A673 (cell line): ENCODE results near the gene CPE. TPM values are rescaled to one million over a fixed set of nuclear protein-coding genes. Genes with fewer than 3 reads are reported as not detected.

Experiments used
- BruUV-seq: library from RNA; stranded (reverse); fragments of 400-500 nt; replicated peaks from 2 replicates; lab custom pipeline; 2021; lab: Mats Ljungman, UMichigan
- CTCF ChIA-PET: fragments of 300-600 bp; sonication (Branson Sonifier 250); formaldehyde crosslinking; loops from one replicate; lab custom pipeline; 2022; ENCODE audit warnings: antibody characterized with exemption; lab: Charles Lee
- POLR2A ChIA-PET: fragments of 300-600 bp; sonication (Branson Sonifier 250); formaldehyde crosslinking; loops from one replicate; lab custom pipeline; 2022; ENCODE audit warnings: antibody characterized with exemption; ENCODE audit not compliant: low non-redundant PET; lab: Charles Lee
- DNase-seq: peaks from one replicate; pipeline ENCODE4 v3.0.0-alpha.2; 2015; ENCODE audit warnings: low spot score
- H3K27ac ChIP-seq: fragments of 200-600 bp; sonication (generic); 2 replicates; pipeline ENCODE4 v1.5.1; 2016; ENCODE audit warnings: mixed run types, low read depth, mild to moderate bottlenecking, mixed read lengths, antibody characterized with exemption, low read length; ENCODE audit not compliant: poor library complexity, severe bottlenecking
- H3K27me3 ChIP-seq: fragments of 200-600 bp; sonication (generic); replicated peaks from 2 replicates; pipeline ENCODE4 v1.6.1; 2017; ENCODE audit warnings: mixed run types, low read depth, mild to moderate bottlenecking, mixed read lengths, antibody characterized with exemption, low read length; ENCODE audit not compliant: insufficient read depth, poor library complexity
- H3K36me3 ChIP-seq: fragments of 200-600 bp; sonication (generic); 2 replicates; pipeline ENCODE4 v1.6.1; 2016; ENCODE audit warnings: mixed run types, mild to moderate bottlenecking, mixed read lengths, antibody characterized with exemption, low read length; ENCODE audit not compliant: insufficient read depth, poor library complexity, severe bottlenecking
- H3K4me1 ChIP-seq: fragments of 200-600 bp; sonication (generic); 2 replicates; pipeline ENCODE4 v1.6.1; 2017; ENCODE audit warnings: mixed run types, mild to moderate bottlenecking, mixed read lengths, antibody characterized with exemption, low read length; ENCODE audit not compliant: insufficient read depth, poor library complexity, severe bottlenecking
- H3K4me3 ChIP-seq: fragments of 200-600 bp; sonication (generic); 2 replicates; pipeline ENCODE4 v1.5.1; 2016; ENCODE audit warnings: low read depth, mixed run types, mild to moderate bottlenecking, mixed read lengths, low read length; ENCODE audit not compliant: poor library complexity, severe bottlenecking
- H3K9me3 ChIP-seq: fragments of 200-600 bp; sonication (generic); 2 replicates; pipeline ENCODE4 v1.6.1; 2016; ENCODE audit warnings: mixed run types, low read depth, mild to moderate bottlenecking, mixed read lengths, antibody characterized with exemption, low read length; ENCODE audit not compliant: poor library complexity, severe bottlenecking
- EZH2 ChIP-seq: fragments of 200-600 bp; sonication (generic); IDR thresholded peaks from 2 replicates; pipeline ENCODE4 v1.6.1; 2017; ENCODE audit warnings: borderline replicate concordance, low read depth, mild to moderate bottlenecking, mixed read lengths, antibody characterized with exemption, low read length; ENCODE audit not compliant: poor library complexity, severe bottlenecking
- intact Hi-C: fragments of 100-400 bp; cut with micrococcal nuclease; formaldehyde crosslinking; loops from one replicate; pipeline ENCODE4 v1.10.0; 2022; ENCODE audit not compliant: unreplicated experiment
- total RNA-seq: library from RNA; stranded (reverse); gene quantifications from 2 replicates; pipeline ENCODE4 v1.2.3, GENCODE V29; 2021
- TF ChIP-seq, protein P1 (sequence below): fragments of 300-800, 200-600 bp; sonication (generic); conservative IDR thresholded peaks from 2 replicates; pipeline ENCODE4 v1.5.1; 2017; ENCODE audit warnings: low read depth, mild to moderate bottlenecking, antibody characterized with exemption, low read length, moderate library complexity, mixed read lengths

CPE gene
- total RNA-seq, 1 experiment from 2014 or later = 27.2 TPM

DNA sequence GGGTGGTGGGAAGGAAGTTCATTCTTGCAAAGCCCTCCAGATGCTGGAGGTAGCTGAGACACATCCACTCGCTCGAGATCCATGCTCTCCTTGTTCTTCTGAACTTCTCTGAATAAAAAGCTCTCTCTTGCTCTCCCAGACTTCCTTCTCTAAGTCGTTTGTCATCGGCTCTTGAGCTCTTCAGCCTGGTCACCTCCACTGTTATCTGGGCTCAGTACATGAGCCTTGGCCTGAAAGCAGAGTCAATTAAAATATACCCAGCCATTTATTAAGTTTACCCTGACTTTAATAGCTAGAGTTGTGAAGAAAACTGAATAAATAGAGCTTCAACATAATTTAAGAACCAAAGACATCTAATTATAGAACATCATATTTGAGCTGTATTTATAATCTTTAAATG lies 99.0 kb downstream of the CPE start:
- Histone ChIP-seq H3K27me3 (no peaks in the 10 kb centered on the region), H3K27ac (no peak overlapping the region), H3K9me3 (peaks cover 16% of the 10 kb centered on the region), H3K4me3 (no peak overlapping the region), H3K36me3 (no peaks in the 10 kb centered on the region), H3K4me1 (no peaks in the 10 kb centered on the region)
- CTCF ChIA-PET = no interaction called here
- POLR2A ChIA-PET = no interaction called here
- intact Hi-C loops = no loop called here
- DNase-seq = no peak
- BruUV-seq = no TSS peak
- TF ChIP-seq, protein P1, sequence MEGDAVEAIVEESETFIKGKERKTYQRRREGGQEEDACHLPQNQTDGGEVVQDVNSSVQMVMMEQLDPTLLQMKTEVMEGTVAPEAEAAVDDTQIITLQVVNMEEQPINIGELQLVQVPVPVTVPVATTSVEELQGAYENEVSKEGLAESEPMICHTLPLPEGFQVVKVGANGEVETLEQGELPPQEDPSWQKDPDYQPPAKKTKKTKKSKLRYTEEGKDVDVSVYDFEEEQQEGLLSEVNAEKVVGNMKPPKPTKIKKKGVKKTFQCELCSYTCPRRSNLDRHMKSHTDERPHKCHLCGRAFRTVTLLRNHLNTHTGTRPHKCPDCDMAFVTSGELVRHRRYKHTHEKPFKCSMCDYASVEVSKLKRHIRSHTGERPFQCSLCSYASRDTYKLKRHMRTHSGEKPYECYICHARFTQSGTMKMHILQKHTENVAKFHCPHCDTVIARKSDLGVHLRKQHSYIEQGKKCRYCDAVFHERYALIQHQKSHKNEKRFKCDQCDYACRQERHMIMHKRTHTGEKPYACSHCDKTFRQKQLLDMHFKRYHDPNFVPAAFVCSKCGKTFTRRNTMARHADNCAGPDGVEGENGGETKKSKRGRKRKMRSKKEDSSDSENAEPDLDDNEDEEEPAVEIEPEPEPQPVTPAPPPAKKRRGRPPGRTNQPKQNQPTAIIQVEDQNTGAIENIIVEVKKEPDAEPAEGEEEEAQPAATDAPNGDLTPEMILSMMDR = no peak
- TF ChIP-seq EZH2 = no peak

DNA sequence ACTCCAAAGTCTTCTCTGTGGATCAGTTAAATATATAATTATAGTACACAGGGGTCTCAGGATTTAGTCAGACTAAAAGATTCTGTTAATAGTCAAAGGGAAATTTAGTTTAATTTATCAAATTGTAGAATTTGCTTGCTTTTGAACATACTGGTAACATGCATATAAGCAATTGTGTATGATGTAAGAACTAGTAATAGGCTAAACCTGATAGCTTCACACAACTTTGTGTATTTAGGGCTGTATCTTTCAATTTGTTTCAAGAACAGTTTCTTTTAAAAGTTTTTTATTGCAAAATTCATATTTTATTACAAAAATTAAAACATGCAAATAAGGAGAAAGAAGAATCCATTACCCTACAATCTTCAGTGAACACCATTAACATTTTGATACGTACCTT lies 99.5 kb downstream of the CPE start:
- Histone ChIP-seq H3K27ac (no peak overlapping the region), H3K36me3 (no peaks in the 10 kb centered on the region), H3K9me3 (peaks cover 11% of the 10 kb centered on the region), H3K4me3 (no peak overlapping the region), H3K4me1 (no peaks in the 10 kb centered on the region), H3K27me3 (no peaks in the 10 kb centered on the region)
- no peak for DNase-seq
- ChIA-PET POLR2A (no interaction called here), CTCF (no interaction called here)
- TF ChIP-seq, protein P1 = no peak
- no peak for TF ChIP-seq EZH2
- intact Hi-C loops = no loop called here
- no TSS peak for BruUV-seq

DNA sequence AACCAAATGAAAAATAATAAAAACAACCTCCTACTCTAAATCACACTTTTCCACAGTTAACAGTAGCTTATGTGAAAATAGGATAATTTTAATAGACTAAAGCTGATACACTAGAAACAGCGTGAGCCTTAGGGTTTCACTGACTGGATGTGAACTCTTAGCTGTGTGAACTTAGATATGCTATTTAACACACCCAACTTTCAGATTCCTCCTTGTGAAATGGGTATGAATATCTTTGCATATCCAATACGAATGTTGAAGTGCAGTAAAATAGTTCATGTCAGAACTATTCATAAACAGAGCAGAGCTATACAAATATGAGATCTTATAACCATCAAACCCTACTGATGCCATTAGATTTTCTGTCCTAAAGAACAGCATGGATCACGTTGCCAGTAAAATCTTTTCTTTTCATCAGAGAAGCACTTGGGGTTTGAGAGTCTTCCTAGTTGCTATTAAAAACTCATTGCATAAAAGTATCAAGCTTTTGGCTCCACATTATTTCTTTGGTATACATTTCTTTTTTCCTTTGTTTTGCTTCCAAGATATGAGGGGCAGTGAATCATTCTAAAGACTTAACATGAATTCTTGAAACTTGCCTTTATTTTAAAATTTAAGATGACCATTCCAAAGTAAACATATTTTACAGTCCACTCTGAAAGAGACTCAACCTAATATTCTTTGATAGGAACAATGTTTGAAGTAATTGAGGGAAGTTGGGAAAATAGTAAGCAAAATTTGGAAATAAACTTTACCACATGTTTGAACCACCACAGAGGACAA lies 102.4 kb downstream of the CPE start:
- intact Hi-C loops = no loop called here
- no TSS peak for BruUV-seq
- Histone ChIP-seq H3K4me1 (no peaks in the 10 kb centered on the region), H3K4me3 (no peak overlapping the region), H3K27ac (no peak overlapping the region), H3K9me3 (no peaks in the 10 kb centered on the region), H3K27me3 (no peaks in the 10 kb centered on the region), H3K36me3 (no peaks in the 10 kb centered on the region)
- ChIA-PET POLR2A (no interaction called here), CTCF (interaction anchor here (0.6 kb wide), 1 partner anchor 14 kb away, joined by 5 read pairs; no protein-coding TSS in a partner anchor)
- DNase-seq = no peak
- TF ChIP-seq, protein P1 = no peak
- TF ChIP-seq EZH2 = no peak
